ENCODE data around the gene AMDHD1.

DNA sequence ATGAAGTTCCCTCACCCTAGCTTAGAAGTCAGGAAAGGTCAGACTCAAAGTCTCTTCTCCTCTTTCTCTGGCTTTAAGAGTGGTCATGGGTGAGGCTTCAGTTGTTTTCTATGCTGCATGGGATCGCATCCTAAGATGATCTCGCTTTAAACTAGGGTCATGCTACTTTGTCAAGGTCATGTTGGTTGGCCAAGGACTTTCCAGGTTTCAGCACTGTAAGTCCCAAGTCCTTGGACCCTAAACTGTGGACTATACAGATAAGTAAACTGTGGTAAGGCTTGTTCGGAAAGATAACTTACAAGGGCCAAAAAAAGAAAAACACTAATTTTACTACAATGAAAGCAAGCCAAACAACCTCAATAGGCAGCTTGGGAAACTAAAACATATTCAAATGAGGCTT is 35.6 kb downstream of the AMDHD1 start:
- TF ChIP-seq POLR2A (IDR thresholded peaks at IDR 0.05; ENCODE audit: extremely low read depth, insufficient read length) = no peak
- TF ChIP-seq, protein P1, sequence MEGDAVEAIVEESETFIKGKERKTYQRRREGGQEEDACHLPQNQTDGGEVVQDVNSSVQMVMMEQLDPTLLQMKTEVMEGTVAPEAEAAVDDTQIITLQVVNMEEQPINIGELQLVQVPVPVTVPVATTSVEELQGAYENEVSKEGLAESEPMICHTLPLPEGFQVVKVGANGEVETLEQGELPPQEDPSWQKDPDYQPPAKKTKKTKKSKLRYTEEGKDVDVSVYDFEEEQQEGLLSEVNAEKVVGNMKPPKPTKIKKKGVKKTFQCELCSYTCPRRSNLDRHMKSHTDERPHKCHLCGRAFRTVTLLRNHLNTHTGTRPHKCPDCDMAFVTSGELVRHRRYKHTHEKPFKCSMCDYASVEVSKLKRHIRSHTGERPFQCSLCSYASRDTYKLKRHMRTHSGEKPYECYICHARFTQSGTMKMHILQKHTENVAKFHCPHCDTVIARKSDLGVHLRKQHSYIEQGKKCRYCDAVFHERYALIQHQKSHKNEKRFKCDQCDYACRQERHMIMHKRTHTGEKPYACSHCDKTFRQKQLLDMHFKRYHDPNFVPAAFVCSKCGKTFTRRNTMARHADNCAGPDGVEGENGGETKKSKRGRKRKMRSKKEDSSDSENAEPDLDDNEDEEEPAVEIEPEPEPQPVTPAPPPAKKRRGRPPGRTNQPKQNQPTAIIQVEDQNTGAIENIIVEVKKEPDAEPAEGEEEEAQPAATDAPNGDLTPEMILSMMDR (IDR thresholded peaks at IDR 0.05; ENCODE audit: low read depth, low read length) = no peak
- no peak for TF ChIP-seq MYC (IDR thresholded peaks at IDR 0.05; ENCODE audit: low read depth, low read length)
- TF ChIP-seq, protein P2, sequence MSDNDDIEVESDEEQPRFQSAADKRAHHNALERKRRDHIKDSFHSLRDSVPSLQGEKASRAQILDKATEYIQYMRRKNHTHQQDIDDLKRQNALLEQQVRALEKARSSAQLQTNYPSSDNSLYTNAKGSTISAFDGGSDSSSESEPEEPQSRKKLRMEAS (IDR thresholded peaks at IDR 0.05; ENCODE audit: low read depth, low read length) = no peak

Measured in NB4 (cell line).